HepG2 (cell line): ENCODE results near the gene GALR3. TPM values are rescaled to one million over a fixed set of nuclear protein-coding genes. Genes with fewer than 3 reads are reported as not detected.

ENCODE experiments used
- BRD4 ChIP-seq: sonication (generic); formaldehyde crosslinking; IDR thresholded peaks from 2 replicates; pipeline ENCODE4 v1.4.0; 2020; ENCODE audit warnings: missing genetic modification reagents
- ETV5 ChIP-seq: IDR thresholded peaks from 2 replicates; pipeline ENCODE4 v1.6.1; 2018; ENCODE audit warnings: missing biosample characterization, missing genetic modification reagents, inconsistent platforms, borderline replicate concordance
- HNRNPUL1 ChIP-seq: fragments of 200-400 bp; formaldehyde crosslinking; IDR thresholded peaks from 2 replicates; pipeline ENCODE4 v1.6.1; 2017; ENCODE audit warnings: low read depth, mild to moderate bottlenecking, low read length, moderate library complexity
- HOXA7 ChIP-seq: sonication (generic); formaldehyde crosslinking; IDR thresholded peaks from 2 replicates; pipeline ENCODE4 v1.8.1; 2022; ENCODE audit warnings: mild to moderate bottlenecking, missing genetic modification reagents, moderate library complexity
- HOXD1 ChIP-seq: sonication (generic); formaldehyde crosslinking; IDR thresholded peaks from 2 replicates; pipeline ENCODE4 v1.5.0; 2020; ENCODE audit warnings: missing genetic modification reagents
- KMT2B ChIP-seq: IDR thresholded peaks from 2 replicates; pipeline ENCODE4 v1.6.1; 2016; ENCODE audit warnings: missing genetic modification reagents, missing compliant biosample characterization
- MAFF ChIP-seq: IDR thresholded peaks from 2 replicates; pipeline ENCODE4 v1.6.1; 2011; ENCODE audit warnings: low read depth, low read length, improper control_type of control experiment
- POLR2AphosphoS5 ChIP-seq: IDR thresholded peaks from 2 replicates; pipeline ENCODE4 v1.6.1; 2012; ENCODE audit warnings: low read depth, low read length
- ZFX ChIP-seq: sonication (generic); formaldehyde crosslinking; IDR thresholded peaks from 2 replicates; pipeline ENCODE4 v1.4.0; 2020; ENCODE audit warnings: mild to moderate bottlenecking, low read depth, missing genetic modification reagents, moderate library complexity
- ZFY ChIP-seq: sonication (generic); formaldehyde crosslinking; IDR thresholded peaks from 2 replicates; pipeline ENCODE4 v1.4.0; 2020; ENCODE audit warnings: missing genetic modification reagents
- ZNF350 ChIP-seq: sonication (generic); formaldehyde crosslinking; IDR thresholded peaks from 2 replicates; pipeline ENCODE4 v1.4.0; 2020; ENCODE audit warnings: mild to moderate bottlenecking, low read depth, missing genetic modification reagents, borderline replicate concordance
- polyA plus RNA-seq, 8 experiments: library from polyadenylated mRNA; depleted of rRNA in 3 of 8; stranded (reverse) in 7 of 8; unstranded in 1 of 8; fragments of >200 nt; fragmentation: Illumina TruSeq in 4 of 8; extraction: Trizol in 4 of 8; gene quantifications; 2 replicates each; pipeline versions ENCODE4 v1.2.1 to v1.2.3, GENCODE V29; 2011 to 2016; ENCODE audit warnings: low read depth in 4 of 8, missing spikeins in 1 of 8, mixed read lengths in 1 of 8; ENCODE audit not compliant: insufficient read depth in 1 of 8
- total RNA-seq, 5 experiments: library from RNA; depleted of rRNA; stranded (reverse); fragments of >200 nt; fragmentation: Illumina TruSeq; extraction: Trizol; gene quantifications; 2 replicates each; pipeline ENCODE4 v1.2.3, GENCODE V29; 2016; ENCODE audit warnings: low read depth in 1 of 5
- TF ChIP-seq, protein P1 (sequence below): sonication (generic); formaldehyde crosslinking; IDR thresholded peaks from 2 replicates; pipeline ENCODE4 v1.4.0; 2020; ENCODE audit warnings: low read depth, missing genetic modification reagents
- TF ChIP-seq, protein P2 (sequence below): sonication (generic); formaldehyde crosslinking; IDR thresholded peaks from 2 replicates; pipeline ENCODE4 v1.5.1; 2020; ENCODE audit warnings: mild to moderate bottlenecking, missing genetic modification reagents
- TF ChIP-seq, protein P3 (sequence below), 2 experiments: sonication (generic) in 1 of 2; formaldehyde crosslinking in 1 of 2; IDR thresholded peaks; 2 replicates each; pipeline versions ENCODE4 v1.4.0 to v1.6.1; 2016 to 2020; ENCODE audit warnings: borderline replicate concordance in 1 of 2, low read depth in 1 of 2, mild to moderate bottlenecking in 1 of 2, missing genetic modification reagents in 1 of 2
- TF ChIP-seq, protein P4 (sequence below): IDR thresholded peaks from 2 replicates; pipeline ENCODE4 v1.6.1; 2016; ENCODE audit warnings: low read depth, control low read depth

The GALR3 gene
- total and polyA plus RNA-seq, 2 of the 13 experiments (the other 11 are each of a cell fraction or from before 2014, with no cell fraction given) = 0.13 TPM; not detected in 1

DNA sequence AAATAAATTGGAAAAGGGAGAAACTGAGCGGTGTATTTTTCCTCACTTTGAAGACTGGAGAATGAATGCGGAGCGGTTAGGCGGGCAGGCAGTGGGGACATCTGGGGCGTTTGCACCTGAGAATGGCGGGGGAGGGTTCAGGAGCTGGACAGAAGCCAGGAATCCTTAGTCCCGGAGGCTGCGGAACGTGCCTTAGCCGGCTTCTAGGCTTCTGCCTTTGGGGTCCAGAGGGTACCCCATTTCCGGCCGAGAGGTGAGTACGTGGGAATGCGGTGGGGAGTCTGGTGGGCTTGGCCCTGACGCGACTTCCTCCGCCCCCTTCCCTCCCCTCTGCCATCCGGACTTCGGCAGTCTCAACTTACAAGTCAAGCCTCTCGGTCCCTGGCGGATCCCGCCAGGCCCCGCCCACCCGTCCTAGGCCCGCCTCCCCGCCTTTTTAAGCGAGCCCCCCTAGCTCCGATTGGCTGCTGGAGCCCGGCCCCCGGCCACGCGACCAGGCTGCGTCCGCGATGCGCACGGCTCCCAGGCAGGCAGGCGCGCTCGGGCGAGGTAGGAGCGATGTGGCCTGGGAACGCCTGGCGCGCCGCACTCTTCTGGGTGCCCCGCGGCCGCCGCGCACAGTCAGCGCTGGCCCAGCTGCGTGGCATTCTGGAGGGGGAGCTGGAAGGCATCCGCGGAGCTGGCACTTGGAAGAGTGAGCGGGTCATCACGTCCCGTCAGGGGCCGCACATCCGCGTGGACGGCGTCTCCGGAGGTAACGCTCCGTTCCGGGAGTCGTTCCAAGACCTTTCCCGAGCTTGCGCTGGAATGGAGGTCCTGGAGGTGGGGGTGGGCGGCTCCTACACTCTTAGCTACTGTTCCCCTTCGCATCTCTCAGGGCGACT is 15.5 kb upstream of the GALR3 start, which contains the start of gene GCAT (continued):
- TF ChIP-seq, protein P1, sequence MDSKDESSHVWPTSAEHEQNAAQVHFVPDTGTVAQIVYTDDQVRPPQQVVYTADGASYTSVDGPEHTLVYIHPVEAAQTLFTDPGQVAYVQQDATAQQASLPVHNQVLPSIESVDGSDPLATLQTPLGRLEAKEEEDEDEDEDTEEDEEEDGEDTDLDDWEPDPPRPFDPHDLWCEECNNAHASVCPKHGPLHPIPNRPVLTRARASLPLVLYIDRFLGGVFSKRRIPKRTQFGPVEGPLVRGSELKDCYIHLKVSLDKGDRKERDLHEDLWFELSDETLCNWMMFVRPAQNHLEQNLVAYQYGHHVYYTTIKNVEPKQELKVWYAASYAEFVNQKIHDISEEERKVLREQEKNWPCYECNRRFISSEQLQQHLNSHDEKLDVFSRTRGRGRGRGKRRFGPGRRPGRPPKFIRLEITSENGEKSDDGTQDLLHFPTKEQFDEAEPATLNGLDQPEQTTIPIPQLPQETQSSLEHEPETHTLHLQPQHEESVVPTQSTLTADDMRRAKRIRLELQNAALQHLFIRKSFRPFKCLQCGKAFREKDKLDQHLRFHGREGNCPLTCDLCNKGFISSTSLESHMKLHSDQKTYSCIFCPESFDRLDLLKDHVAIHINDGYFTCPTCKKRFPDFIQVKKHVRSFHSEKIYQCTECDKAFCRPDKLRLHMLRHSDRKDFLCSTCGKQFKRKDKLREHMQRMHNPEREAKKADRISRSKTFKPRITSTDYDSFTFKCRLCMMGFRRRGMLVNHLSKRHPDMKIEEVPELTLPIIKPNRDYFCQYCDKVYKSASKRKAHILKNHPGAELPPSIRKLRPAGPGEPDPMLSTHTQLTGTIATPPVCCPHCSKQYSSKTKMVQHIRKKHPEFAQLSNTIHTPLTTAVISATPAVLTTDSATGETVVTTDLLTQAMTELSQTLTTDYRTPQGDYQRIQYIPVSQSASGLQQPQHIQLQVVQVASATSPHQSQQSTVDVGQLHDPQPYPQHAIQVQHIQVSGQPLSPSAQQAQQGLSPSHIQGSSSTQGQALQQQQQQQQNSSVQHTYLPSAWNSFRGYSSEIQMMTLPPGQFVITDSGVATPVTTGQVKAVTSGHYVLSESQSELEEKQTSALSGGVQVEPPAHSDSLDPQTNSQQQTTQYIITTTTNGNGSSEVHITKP = peak; percentile 74; the same call in 1 of the 2 replicates
- TF ChIP-seq HOXA7 (CRISPR knock-in tag) (no peak), ZFY (CRISPR knock-in tag) (peak; percentile 75), HNRNPUL1 (no peak), BRD4 (CRISPR knock-in tag) (0 out of 2 replicates have a peak, but pooled peaks have one; percentile 47), MAFF (no peak), KMT2B (CRISPR knock-in tag) (peak; percentile 26; the same call in 1 of the 2 replicates), ETV5 (CRISPR knock-in tag) (peak; percentile 91), ZNF350 (peak; percentile 52; the same call in 1 of the 2 replicates), HOXD1 (CRISPR knock-in tag) (peak; percentile 78), ZFX (CRISPR knock-in tag) (peak; percentile 78), POLR2AphosphoS5 (peak; percentile 71)
- TF ChIP-seq, protein P2, sequence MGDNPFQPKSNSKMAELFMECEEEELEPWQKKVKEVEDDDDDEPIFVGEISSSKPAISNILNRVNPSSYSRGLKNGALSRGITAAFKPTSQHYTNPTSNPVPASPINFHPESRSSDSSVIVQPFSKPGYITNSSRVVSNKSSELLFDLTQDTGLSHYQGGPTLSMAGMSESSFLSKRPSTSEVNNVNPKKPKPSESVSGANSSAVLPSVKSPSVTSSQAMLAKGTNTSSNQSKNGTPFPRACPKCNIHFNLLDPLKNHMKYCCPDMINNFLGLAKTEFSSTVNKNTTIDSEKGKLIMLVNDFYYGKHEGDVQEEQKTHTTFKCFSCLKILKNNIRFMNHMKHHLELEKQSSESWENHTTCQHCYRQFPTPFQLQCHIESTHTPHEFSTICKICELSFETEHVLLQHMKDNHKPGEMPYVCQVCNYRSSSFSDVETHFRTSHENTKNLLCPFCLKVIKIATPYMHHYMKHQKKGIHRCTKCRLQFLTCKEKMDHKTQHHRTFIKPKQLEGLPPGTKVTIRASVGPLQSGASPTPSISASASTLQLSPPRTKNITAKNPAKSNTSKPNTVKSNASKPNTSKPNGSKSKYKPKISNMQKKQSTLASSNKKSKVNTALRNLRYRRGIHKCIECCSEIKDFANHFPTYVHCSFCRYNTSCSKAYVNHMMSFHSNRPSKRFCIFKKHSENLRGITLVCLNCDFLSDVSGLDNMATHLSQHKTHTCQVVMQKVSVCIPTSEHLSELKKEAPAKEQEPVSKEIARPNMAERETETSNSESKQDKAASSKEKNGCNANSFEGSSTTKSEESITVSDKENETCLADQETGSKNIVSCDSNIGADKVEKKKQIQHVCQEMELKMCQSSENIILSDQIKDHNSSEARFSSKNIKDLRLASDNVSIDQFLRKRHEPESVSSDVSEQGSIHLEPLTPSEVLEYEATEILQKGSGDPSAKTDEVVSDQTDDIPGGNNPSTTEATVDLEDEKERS (CRISPR knock-in tag) = peak; percentile 49
- TF ChIP-seq, protein P3, sequence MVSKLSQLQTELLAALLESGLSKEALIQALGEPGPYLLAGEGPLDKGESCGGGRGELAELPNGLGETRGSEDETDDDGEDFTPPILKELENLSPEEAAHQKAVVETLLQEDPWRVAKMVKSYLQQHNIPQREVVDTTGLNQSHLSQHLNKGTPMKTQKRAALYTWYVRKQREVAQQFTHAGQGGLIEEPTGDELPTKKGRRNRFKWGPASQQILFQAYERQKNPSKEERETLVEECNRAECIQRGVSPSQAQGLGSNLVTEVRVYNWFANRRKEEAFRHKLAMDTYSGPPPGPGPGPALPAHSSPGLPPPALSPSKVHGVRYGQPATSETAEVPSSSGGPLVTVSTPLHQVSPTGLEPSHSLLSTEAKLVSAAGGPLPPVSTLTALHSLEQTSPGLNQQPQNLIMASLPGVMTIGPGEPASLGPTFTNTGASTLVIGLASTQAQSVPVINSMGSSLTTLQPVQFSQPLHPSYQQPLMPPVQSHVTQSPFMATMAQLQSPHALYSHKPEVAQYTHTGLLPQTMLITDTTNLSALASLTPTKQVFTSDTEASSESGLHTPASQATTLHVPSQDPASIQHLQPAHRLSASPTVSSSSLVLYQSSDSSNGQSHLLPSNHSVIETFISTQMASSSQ (IDR thresholded peaks at IDR 0.05; ENCODE audit: low read depth) = no peak
- TF ChIP-seq, protein P3 (CRISPR knock-in tag; IDR thresholded peaks at IDR 0.05; ENCODE audit: borderline replicate concordance) = peak; percentile 78; the same call in 1 of the 2 replicates
- TF ChIP-seq, protein P4, sequence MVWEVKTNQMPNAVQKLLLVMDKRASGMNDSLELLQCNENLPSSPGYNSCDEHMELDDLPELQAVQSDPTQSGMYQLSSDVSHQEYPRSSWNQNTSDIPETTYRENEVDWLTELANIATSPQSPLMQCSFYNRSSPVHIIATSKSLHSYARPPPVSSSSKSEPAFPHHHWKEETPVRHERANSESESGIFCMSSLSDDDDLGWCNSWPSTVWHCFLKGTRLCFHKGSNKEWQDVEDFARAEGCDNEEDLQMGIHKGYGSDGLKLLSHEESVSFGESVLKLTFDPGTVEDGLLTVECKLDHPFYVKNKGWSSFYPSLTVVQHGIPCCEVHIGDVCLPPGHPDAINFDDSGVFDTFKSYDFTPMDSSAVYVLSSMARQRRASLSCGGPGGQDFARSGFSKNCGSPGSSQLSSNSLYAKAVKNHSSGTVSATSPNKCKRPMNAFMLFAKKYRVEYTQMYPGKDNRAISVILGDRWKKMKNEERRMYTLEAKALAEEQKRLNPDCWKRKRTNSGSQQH = peak; percentile 64; the same call in 1 of the 2 replicates
